ENCODE results near the gene C1orf87.
"Not testable (repeated sequence)": the region's sequence is repeated elsewhere in the genome, so short reads cannot be mapped to it uniquely, and the experiment has no call there.

The C1orf87 gene

DNA sequence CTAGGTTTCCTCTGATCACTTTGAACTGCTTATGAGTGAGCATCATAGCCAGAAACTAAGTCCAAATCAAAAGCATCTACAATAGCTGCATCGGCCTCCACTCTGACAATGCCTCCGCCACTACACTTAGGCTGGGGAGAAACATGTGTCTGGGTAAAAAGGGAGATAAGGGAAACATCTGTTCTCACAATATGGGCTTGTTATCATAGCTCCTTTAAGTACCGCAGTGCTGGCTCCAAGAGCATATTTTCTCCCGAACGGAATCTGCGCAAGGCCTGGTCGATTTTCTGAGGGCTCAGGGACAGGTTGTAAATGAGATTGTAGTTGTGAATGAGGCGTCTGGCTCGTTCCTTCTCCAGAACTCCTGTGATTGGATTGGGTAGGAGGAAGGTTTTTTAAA, 83.1 kb downstream of the C1orf87 start:
- no peak for DNase-seq

GRCh38 chr1:59986516-59987310, 86.9 kb downstream of the C1orf87 start:
- DNase-seq = no peak

- DNase-seq = no peak
Observed at GRCh38 chr1:59985911-59986515, 87.6 kb downstream of the C1orf87 start.

- no peak for DNase-seq
Observed at GRCh38 chr1:59979666-59980065, 93.9 kb downstream of the C1orf87 start.

GRCh38 chr1:59978511-59978910, 95.1 kb downstream of the C1orf87 start:
- DNase-seq = no peak

DNA sequence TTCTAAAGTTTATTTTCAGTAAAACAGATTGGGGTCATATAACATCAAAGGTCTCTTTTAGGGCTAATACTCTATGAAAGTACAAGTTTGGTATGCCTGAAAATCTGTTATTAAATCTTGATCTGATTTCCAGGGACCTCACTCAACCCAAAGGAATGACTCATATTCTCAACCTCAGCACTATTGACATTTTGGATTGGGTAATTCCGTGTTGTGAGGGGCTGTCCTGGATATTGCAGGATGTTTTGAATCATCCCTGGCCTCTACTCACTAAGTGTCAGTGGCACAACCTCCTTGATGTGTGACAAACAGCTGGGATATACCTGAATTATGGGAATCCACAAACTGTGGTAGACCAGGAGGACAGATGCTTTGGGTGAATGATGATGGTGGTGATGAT, 95.5 kb downstream of the C1orf87 start:
- DNase-seq = no peak

DNA sequence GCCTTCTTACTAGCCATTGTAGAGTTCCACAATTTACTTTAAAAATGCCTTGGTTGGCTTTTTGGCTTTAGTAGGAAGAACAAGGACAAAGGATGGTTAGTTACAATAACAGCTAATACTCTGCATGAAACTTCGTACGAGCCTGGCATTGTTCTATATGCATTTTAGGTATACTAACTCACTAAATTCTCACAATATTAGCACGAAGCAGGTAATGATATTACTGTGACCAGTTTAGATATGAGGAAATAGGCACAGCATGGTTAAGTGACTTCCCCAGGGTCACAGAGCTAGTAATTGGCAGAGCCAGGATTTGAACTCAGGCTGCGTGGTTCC, 96.5 kb downstream of the C1orf87 start:
- DNase-seq = no peak

GRCh38 chr1:59976194-59977074, 97.1 kb downstream of the C1orf87 start:
- peak; percentile 39 for DNase-seq

GRCh38 chr1:59973719-59974118, 99.9 kb downstream of the C1orf87 start:
- no peak for DNase-seq

DNA sequence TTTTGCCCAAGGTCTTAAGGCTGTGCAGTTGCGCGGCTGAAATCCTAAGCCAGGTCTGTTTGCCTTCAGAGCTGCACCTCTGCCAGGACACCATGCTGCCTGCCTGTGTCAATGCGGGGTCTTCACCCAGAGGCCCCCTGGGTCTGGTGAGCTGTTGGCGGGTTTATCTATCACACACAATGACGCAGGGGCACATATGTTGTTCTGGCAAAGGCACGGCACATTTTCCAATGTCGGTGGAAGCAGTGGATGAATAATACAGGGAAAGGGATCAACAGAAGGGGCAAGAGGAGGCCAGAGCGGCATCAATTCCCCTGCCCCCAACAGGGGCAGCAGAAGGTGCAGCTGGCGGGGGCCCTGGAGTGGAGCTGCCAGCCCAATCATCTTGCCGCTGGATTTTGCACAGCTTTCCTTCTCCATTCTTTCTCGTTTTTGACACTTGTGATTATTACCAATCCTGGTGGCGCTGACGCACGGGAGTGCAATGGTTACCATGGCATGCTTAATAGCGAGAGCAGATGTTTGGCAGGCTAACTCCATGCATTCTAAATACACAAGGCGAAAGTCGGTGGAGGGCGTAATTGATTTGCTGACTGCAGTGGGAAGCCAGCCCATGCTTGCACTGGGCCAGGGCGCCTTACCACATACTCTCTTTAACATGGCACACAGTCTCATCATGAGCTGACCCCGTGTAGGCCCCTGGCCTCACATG, 101.2 kb downstream of the C1orf87 start:
- peak; percentile 70 for DNase-seq

DNA sequence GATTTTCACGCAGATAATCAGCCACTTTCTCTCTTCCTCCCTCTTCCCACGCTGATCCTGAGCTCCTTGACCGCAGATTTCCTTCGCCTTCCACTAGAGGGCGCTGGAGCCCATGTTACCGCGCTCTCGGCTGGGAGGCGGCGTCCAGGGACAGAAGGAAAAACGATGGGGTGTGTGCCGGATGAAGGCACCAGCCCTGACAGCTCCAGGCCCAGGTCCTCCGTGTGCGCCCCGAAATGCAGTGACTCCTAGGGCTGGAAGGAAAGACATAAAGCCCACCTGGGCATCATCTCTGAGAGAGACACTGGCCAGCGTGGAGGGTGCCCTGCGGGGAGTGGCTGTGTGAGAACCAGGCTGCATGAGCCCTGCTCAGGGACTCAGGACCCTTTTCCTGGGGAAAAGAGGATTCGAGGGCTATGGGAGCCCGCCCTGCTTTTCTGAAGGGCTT, 102.1 kb downstream of the C1orf87 start:
- peak; percentile 72 for DNase-seq

GRCh38 chr1:59969542-59970175, 103.9 kb downstream of the C1orf87 start:
- not testable (repeated sequence) for DNase-seq

GRCh38 chr1:59968746-59969145, 104.8 kb downstream of the C1orf87 start:
- DNase-seq = not testable (repeated sequence)

GRCh38 chr1:59967780-59968179, 105.8 kb downstream of the C1orf87 start:
- no peak for DNase-seq

DNA sequence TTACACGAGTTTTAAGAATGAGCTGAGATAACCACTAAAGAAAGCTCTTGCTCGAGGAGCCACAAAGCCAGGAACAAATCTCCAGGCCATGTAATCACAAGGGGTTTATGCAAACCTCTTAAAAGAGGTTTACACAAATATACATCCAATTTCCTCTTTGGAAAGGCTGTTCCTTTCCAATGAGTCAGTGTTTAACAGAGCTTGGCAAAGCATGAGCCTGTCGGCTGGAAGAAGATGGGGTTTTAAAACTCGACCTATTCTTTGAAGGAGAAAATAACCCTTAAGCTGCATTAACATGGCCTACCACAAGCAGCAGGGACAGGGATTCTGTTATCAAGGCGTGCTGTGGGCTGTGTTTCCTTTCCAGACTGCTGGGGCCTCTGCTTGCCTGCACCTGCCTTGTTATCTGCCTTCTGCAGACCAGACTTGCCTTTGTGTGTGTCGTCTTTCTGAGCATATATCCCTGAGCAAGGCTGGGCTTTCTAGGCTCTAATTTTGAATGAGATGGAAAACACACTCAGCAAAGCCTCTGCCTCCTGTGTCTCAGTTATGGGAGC, 106.4 kb downstream of the C1orf87 start:
- no peak for DNase-seq

DNA sequence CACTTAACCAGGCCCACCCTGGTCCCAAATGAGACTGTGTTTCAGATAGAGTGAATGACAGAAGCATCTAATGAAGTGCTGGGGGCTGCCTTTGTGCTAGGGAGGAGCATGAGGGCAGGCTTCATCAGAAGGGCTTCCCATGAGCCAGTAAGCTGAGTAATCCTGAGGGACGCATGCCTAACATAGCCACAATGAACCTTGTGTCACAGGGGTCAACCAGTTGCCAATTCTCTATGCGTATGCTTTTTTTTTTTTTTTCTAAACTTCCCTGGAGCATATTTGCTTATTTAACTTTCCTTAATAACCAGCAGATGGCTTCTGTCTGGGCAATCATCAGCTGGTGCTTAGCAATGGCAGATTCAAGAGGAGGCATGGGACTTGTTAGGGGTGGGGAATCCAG, 121.5 kb downstream of the C1orf87 start:
- DNase-seq = peak; percentile 14

DNA sequence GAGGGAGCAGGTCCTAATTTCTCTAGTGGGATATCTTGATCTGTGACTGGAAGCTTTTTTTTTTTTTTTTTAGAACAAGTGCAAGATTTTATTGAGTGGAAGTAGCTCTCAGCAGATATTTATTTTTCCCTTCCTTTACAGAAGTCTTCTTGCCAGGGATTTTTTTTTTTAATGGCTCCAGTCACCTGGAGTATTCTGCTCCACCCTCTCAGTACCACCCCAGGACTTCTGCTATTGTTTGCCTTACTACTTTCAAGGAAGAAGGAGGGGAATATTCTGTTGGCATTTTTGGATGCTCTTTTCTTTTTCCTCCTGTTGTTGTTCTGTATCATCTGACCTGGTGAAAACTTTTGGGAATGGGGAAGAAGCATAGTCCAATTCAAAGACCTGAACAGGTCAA, 123.9 kb downstream of the C1orf87 start:
- no peak for DNase-seq

- no peak for DNase-seq
Observed at GRCh38 chr1:59948990-59949389, 124.6 kb downstream of the C1orf87 start.

GRCh38 chr1:59947047-59947938, 126.3 kb downstream of the C1orf87 start:
- DNase-seq = peak; percentile 60

DNA sequence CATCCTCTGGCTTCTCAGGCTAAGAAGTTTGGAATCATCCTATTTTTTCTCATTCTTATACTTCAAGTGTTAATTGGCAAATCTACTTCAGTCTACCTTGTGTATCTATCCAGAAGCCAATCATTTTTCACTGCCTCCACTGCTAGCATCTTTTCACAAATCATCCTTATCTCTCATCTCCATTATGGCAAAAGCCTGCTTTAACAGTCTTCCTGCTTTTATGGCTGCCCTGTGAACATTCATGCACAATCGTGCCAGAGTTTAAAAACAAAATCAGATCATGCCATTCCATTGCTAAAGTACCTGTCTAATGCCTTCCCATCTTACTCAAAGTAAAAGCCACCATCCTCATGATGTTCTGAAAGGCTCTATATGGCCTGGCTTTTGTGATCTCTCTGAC, 127.8 kb downstream of the C1orf87 start:
- no peak for DNase-seq

All from NCI-H774 (cell line).